Esophagus mucosa (tissue), 1 donor: ENCODE measurements around the gene PLXDC1. TPM values are rescaled to one million over a fixed set of nuclear protein-coding genes. Genes with fewer than 3 reads are reported as not detected.
"Not testable (repeated sequence)": the region's sequence is repeated elsewhere in the genome, so short reads cannot be mapped to it uniquely, and the experiment has no call there.

Source experiments
- ATAC-seq: fragments of 200-7000 bp; cut with Tn5 transposase; one replicate; pipeline ENCODE4 v1.9.1; 2020
- total RNA-seq: library from RNA; stranded (reverse); gene quantifications from one replicate; pipeline ENCODE4 v1.2.4, GENCODE V29; 2023
- donor health status: DM: yes; HTN: yes; CAD: no.

The PLXDC1 gene
- total RNA-seq, 1 donor from 2014 or later: 3.1 TPM

DNA sequence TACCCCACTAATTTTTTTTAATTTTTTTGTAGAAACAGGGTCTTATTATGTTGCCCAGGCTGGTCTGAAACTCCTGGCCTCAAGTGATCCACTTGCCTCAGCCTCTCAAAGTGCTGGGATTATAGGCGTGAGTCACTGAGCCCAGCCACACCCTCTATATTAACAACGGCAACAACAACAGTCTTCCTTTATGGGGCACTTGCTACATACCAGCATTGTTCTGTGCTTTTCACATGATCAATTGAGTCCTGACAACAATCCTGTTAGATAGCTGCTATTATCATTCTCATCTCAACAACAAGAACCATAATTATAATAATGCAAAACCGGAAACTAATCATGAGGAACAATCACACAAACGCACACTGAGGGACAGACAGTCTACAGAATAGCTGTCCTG lies 27.1 kb upstream of the PLXDC1 start:
- ATAC-seq: peak; percentile 77

DNA sequence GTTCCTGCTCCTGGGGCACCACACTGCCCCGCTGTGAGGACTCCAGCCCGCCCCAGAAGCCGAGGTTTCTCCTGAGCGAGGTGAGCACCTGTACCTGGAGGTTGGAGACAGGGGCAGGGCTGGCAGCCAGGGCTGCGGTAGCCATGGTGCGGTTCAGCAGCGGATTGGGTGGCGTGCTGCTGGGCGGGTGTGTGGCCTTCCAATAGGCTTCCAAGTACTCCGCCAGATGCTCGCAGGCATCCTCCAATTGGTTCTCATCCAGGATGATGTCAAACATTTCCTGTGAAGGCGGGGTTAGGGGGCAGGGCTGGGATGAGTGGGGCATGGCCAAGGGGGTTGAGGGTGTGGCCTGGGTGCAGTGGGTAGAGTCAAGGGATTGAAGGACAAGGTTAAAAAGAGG lies 25.8 kb upstream of the PLXDC1 start:
- no peak for ATAC-seq

DNA sequence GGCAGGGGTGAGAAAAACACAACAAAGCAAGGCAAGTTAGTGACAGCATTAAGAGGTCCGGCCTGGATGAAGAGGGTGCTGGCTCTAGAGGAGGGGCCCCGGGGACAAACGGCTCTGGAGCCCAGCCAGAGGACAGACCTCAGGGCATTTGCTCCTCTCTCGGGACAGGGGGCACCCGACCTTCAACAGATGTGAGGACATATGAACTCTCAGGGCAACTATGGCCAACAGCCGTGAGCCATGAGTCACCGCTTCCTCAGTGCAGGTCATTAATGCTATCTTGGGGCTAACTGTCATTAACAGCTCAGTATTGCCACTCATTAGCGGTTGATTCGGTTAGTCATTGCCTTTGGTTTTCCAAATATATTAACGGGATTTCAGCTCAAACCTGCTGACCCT lies 24.3 kb upstream of the PLXDC1 start:
- ATAC-seq: no peak

DNA sequence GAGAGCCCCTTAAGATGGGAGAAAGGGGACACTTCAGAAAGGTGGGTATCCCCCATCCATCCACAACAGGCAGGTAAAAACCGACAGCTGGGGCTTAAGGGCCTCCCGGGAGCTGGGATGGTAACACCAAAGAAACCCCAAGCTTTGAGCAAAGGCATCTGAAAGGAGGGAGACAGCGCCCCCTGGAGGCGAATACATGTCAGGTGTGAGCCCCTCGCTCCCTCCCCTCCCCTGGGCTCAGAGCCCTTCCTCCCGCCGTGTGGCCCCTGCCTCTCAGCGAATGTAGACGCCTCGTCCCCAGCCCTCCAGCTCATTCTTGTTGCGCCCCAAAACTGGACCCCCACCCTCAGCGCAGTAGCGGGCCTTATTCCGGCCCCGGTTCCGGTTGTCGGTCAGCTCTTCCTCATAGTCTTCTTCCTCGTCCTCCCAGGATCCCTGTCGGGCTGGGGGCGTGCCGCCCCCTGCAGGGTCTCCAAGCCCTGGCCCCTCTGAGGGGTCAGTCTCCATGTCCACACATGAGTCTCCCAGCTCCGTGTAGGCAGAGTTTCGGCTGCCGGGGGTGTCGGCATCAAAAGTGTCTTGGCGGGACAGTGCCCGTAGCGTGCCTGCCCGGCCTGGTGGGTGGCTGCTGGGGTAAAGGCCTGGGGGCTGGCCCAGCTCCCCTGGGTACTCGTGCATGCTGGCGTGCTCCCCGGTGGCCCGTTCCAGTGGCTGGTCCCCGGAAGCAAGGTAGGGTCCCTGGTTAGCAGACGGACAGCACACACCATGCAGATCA lies 23.7 kb upstream of the PLXDC1 start:
- peak; percentile 33 for ATAC-seq

DNA sequence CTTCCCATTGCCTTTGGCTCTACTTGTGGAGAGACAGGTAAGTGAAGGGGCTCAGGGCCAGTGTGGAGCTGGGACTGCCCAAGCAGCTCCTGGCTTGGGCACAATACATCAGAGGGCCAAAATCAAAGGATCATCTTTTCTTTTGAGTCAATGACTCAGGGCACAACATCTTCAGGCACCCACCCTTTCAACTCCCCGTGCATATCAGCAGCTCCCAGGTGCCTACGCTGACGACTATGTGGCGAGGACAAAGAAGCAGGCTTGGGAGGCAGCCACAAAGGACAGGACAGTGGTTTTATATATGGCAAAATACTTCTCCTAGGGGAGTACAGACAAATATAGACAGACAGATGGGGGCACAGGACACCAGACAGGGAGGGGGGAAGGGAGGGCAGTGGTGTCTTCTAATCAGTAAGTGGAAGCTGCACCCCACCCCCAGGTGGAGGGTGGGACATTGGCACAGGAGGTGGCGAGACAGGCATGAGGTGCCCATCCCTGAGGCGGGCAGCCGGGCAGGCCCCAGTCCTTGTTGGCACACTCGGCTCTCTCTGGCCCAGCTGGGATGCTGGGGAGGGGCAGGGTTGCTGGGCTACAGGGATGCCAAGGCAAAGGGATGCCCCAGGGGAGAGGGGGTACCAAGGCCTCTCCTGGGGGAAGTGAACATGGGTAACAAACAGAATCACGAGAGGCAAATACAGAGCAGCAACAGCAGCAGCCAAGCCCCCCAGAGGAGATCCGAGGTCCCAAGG lies 22.3 kb upstream of the PLXDC1 start:
- ATAC-seq: no peak

DNA sequence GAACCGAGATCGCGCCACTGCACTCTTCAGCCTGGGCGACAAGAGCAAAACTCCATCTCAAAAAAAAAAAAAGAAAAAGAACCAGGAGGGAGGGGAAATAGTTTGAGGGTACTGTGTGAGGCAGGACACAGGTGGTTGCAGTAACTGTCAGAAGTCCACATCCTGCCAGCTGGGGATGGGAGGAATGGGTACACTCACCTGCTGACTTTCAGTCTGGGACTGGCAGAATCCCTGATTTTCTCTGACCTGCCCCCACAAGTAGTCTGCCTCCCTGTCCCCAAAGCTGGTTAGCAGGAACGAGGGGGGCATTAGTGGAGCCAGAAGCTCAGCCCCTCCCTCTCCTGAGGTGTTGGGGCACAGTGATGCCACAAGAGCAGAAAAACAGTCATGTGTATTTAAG lies 21.6 kb upstream of the PLXDC1 start:
- no peak for ATAC-seq

DNA sequence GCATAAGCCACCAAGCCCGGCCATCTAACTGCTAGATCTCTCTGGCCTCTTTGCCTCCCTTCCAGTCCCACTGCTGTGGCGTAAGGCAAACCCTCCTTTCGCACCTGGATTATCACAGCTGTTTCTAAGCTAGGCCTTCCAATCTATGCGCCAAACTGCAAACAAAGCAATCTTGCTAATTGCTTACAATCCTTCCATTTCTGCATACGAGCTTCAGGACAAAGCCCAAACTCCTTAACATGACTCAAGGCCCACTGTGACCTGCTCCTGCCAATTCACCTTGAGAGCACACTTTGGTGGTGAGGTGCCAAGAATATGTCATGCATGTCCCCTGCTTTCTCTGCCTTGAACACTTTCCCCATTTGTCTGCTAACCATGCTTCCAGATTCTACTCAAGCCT lies 20.5 kb upstream of the PLXDC1 start:
- no peak for ATAC-seq

DNA sequence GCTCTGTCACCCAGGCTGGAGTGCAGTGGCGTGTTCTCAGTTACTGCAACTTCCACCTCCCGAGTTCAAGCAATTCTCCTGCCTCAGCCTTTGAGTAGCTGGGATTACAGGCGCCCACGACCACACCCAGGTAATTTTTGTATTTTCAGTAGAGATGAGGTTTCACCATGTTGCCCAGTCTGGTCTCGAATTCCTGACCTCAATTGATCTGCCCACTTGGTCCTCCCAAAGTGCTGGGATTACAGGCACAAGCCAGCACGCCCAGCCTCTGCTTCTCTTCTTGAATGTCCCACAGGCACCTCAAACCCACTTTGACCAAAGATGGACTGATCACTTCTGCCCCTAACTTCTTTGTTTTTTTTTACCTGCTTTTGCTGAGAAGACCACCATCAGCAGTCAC lies 19.1 kb upstream of the PLXDC1 start:
- ATAC-seq: no peak

DNA sequence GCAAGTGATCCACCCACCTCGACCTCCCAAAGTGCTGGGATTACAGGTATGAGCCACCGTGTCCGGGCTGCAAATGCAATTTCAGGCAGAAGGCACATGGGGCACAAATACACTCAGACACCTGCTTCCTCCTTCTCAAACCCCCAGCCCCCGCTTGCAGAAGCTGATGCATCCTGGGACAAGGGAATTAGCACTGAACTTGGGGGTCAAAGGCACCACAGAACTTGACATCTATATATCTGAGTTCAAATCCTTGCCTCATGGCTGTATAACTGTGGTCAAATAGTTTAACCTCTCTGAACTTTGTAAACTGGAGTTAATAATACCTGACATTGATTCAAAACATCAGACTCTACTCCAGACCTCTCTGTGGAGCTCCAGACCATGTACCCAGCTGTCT lies 18.7 kb upstream of the PLXDC1 start:
- ATAC-seq: no peak

DNA sequence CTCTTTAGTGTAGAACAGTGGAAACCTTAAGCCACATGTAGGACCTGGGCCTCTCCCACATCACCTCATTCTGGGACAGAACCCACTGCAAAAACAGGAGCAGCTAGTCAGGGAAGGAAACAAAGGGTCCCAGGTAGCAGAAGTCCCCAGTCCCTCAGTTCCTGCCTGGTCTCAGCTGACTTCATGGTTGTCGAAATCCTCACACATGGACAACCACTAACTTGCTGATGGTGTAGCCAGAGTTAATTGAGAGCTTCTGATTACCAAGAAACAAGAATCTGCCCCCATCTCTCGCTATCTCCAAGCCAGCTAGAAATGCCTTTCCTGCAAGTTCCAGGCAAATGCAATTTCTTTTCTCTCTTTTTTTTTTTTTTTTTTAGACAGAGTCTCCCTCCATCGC lies 18.1 kb upstream of the PLXDC1 start:
- ATAC-seq: no peak

DNA sequence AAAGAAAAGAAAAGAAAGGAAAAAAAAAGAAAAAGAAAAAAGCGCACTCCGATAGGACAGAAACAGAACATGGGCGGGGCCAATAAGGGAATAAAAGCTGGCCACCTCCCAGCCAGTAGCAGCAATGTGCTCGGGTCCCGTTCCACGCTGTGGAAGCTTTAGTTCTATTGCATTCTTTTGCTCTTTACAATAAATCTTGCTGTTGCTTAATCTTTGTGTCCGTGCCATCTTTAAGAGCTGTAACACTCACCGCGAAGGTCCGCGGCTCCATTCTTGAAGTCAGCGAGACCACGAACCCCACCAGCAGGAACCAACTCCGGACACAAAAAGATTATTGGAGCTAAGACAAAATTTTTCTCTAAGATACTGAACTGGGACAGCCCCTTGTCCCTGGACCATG lies 17.7 kb upstream of the PLXDC1 start:
- ATAC-seq: no peak

DNA sequence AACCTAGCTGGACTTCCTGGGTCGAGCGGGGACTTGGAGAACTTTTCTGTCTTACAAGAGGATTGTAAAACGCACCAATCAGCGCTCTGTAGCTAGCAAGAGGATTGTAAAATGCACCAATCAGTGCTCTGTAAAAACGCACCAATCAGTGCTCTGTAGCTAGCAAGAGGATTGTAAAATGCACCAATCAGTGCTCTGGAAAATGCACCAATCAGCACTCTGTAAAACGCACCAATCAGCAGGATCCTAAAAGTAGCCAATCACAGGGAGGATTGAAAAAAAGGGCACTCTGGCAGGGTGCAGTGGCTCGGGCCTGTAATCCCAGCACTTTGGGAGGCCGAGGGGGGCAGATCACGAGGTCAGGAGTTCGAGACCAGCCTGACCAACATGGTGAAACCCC lies 17.1 kb upstream of the PLXDC1 start:
- ATAC-seq: not testable (repeated sequence)

DNA sequence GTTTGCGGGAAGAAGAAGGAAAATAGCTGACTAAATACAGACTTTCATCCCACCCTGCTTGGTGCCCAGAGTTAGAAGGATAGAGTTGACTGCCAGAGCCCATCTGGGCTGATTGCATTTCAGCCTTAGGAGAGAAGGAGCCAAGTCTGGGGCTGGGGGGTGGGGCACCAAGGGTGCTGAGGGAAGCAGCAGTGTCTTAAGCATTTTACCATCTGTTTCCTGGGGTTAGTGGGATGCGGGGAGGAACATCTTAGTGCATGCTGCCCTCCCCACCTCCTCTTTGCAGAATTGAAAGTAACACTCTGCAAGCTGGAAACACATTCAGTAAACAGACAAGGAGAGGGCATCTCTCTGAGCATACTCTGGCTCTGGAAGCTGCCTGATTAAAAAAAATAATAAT lies 16.0 kb upstream of the PLXDC1 start:
- ATAC-seq: no peak

DNA sequence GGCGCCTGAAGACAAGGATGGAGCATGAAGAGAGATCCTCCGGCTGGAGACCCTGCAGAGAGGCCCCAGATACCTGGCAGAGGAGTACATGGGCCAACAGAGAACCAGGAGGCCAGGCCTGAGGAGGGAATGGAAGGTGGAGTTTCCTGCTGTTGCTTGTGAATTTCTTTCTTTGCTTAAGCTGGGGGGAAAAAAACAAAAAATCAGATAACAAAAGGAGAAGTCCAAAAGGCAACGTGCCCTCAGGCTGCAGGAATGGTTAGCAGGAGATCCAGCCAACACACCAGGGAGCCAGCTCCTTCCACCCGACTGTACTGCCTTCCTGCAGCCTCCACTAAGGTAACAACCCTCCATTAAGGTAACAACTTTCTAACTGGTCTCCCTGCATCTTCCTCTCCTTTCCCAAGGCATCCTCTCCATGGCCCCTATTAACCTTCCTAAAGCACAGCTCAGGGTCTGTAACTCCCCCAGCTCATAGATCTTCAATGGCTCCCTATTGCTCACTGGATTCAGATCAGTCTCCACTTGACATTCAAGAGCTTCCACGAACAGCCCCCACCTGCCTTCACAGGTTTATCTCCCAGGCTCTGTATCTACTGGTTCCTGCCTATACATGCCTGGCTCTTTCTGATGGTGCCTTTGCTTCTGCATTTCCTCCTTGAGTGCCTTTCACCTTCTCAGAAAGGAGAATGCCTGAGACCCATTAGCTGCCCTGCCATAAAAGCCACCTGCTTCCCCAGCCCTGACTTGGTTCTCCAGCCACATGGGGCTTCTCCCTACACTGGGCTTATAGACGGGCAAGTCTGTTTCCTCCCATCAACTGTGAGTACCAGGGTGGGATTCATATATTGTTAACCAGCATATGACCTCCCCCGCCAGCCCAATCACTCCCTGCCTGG lies 15.2 kb upstream of the PLXDC1 start:
- no peak for ATAC-seq

DNA sequence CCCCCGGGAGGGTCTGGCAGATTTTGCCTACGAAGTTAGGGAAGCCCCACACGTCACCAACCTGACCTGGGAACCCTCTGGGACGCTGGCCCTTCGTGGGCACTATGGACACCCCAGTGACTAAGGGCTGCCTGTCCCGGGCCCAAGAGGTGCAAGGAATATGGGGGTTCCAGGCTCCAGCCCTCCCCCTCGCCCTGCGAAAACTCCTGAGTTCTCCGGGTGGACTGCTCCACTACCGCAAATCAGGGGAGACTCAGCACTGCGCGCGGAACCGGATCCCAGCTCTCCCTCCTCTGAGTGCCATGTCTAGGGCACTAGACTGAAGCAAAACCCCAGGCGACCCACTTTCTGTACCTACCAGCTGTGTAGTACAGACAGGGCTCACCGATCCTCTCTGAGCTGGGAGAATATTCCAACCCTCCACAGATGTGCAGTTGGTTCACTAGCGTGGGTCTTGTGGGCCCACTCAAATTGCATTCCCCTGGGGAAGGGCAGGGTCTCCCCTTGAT lies 14.5 kb upstream of the PLXDC1 start, which contains the start of gene ARL5C:
Gene ARL5C (minus strand): TSS at position 321 of the 509 bp plus-strand sequence. CDS start 401 bp downstream, outside the sequence.
- no peak for ATAC-seq

DNA sequence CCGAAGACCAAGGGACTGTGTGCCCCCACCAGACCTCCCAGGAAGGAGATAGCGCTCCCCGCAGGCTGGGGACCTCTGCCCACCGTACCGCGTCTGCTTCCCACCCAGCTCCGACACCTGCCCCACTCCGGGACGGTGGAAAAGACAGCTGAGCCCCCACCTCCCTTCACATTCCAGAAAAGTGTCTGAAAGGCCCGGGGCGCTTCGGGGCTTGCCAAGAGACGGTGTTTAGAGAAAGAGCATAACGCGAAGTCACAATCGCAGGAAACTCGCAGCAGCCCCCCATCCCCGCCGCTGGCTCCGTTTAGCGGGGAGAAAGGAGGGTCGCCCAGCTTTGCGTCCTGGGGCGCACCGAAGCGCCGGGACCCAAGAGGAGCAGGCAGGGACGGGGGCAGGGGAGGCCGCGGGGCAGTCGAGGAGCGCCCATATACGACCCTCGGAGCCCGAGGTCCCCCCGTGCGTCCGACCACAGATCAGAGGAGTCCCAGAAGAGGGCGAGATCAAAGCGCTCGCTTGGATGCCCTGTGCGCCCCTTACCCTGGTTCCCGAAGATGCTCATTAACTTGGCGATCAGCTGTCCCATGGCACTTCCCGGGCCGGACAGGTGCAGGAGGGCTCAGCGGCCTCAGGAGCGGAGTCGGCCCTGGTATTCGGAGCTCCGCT lies 13.9 kb upstream of the PLXDC1 start:
- no peak for ATAC-seq

DNA sequence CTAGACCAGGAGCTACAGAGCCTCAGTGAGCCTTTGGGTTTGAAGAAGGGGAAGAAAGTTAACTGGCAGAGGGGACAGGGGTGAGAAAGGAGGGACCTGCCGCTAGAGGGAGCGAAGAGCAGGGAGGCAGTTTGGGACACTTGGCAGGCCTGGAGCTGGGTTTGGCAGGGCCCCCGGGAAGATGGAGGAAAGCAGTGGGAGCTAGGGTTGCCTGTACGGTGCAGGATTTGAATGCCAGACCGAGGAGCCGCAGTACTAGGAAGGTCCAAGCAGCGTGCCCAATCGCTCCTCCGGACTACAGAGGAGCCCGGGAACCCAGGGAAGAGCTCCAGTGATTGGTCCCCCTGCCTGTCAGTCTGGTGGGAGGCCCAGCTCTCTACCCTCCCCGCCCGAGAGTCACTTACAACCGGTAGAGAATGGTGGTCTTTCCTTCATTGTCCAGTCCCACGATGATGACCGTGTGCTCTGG lies 13.3 kb upstream of the PLXDC1 start:
- ATAC-seq: peak; percentile 72

DNA sequence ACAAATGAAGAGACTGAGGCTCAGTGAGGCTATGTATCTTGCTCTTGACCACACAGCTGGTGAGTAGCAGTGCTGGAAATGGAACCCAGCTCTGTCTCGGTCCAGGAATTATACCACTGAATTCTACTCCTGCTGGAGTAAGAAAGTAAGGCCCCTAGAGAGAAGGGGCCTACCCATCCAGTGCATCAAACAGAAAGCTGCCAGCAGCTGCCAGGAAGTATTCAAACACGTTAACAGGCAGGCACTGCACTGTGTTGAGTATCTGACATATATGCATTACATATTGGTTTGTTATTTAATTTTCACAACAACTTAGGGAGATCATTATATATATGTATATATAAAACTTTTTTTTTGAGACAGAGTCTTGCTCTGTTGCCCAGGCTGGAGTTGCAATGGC lies 10.5 kb upstream of the PLXDC1 start:
- no peak for ATAC-seq

DNA sequence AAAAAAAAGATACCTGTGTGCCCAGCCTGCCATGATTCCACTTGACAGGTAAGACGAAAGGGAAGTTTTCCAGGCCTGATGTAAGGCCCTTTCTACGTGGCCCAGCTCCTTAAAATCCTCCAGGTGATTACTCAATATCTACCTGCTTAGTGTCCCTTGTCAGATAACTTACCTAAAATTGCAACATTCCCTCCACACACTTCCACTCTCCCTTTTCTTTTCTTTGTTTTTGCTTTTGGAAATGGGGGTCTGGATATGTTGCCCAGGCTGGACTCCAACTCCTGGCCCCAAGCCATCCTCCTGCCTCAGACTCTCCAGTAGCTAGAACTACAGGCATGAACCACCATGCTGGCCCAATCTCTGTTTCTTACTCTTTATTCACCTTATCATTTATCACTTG lies 7.2 kb upstream of the PLXDC1 start:
- ATAC-seq: no peak

DNA sequence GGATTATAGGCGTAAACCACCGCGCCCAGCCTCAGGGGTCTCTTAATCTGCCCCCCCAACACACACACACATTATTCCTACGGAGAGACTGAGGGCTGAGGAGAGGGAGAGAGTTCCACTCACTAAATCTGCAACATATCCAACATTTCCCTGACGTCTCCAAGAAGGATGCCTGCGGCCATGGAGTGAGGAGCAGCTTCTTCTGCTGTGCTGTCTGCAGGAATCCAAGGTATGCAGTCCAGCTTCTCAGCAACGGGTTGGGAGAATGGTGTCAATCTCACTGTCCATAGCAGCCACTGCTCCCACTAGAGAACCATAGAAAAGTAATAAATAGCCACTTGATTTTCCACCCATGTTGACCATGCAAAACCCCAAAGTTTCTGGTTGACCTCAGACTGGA lies 5.1 kb upstream of the PLXDC1 start:
- no peak for ATAC-seq

DNA sequence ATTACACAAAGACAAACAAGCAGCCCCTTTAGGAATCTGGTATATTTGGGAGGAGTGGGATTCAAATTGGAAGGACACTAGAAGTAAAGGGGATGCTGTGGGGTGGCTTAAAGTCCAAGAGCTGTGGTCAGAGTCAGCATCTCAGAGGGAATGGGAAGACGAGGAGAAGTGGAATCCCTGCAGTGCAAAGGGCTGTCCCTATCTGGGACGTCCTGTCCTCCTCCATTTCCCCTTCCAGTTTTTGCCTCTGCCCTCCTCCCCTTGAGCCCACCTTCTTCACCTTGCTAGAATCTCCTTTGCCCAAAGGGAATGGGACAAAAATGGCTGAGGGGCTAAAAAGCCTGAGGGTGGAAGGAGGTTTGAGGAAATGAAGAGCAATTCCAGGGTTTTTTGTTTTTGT lies 4.2 kb upstream of the PLXDC1 start:
- ATAC-seq: no peak

DNA sequence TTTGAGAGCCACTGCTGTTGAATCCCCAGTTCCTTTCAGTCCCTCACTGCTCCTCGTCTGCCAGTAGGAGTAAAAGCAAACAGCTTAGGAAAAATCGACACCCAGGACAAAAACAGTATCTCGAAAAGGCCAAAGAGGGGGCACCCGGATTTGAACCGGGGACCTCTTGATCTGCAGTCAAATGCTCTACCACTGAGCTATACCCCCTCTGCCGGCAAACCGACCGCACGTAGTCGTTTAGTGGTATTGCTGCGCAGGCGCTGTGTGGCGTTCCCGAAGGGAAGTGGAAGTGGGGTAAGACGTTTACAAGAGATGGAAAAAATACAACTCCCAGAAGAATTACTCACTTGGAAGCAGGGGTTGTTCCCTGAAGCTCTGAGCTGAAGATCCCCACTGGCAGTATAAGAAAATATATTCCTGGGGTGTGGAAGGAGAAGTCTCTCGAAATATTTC lies 2.2 kb upstream of the PLXDC1 start:
- ATAC-seq: peak; percentile 84
